GM12878 (cell line): Measurements from ENCODE around the gene RGS6. TPM values are rescaled to one million over a fixed set of nuclear protein-coding genes. Genes with fewer than 3 reads are reported as not detected.

Experiments used
- CUX1 ChIP-seq: IDR thresholded peaks from 2 replicates; pipeline ENCODE4 v1.6.1; 2012; ENCODE audit warnings: improper control_type of control experiment, low read depth, low read length; ENCODE audit not compliant: insufficient replicate concordance
- HSF1 ChIP-seq: fragments of 150-350 bp; IDR thresholded peaks from 2 replicates; pipeline ENCODE4 v1.6.1; 2014; ENCODE audit warnings: mild to moderate bottlenecking, low read depth, low read length
- KAT2A ChIP-seq: conservative IDR thresholded peaks from 2 replicates; pipeline ENCODE4 v1.6.1; 2011; ENCODE audit warnings: low read depth, low read length; ENCODE audit not compliant: control insufficient read depth
- MTA2 ChIP-seq: fragments of 450-650 bp; IDR thresholded peaks from 2 replicates; pipeline ENCODE4 v1.6.1; 2016; ENCODE audit warnings: low read depth, mild to moderate bottlenecking, moderate library complexity
- NRF1 ChIP-seq: conservative IDR thresholded peaks from 2 replicates; pipeline ENCODE4 v1.6.1; 2011; ENCODE audit warnings: mild to moderate bottlenecking, low read depth, low read length, improper control_type of control experiment
- PML ChIP-seq: IDR thresholded peaks from 2 replicates; pipeline ENCODE4 v1.6.1; 2012; ENCODE audit warnings: low read length, inconsistent platforms
- POLR2A ChIP-seq: IDR thresholded peaks from 2 replicates; pipeline ENCODE4 v1.6.1; 2011; ENCODE audit warnings: low read depth, mild to moderate bottlenecking, low read length
- PRDM15 ChIP-seq: fragments of 450-650 bp; formaldehyde crosslinking; IDR thresholded peaks from 2 replicates; pipeline ENCODE4 v1.4.0; 2020; ENCODE audit warnings: mild to moderate bottlenecking, moderate library complexity
- RB1 ChIP-seq: fragments of 450-650 bp; formaldehyde crosslinking; IDR thresholded peaks from 2 replicates; pipeline ENCODE4 v1.6.1; 2017; ENCODE audit warnings: mild to moderate bottlenecking, borderline replicate concordance
- REST ChIP-seq: IDR thresholded peaks from 2 replicates; pipeline ENCODE4 v1.6.1; 2012; ENCODE audit warnings: mild to moderate bottlenecking, low read depth, low read length
- ZNF592 ChIP-seq: fragments of 450-650 bp; IDR thresholded peaks from 2 replicates; pipeline ENCODE4 v1.6.1; 2017; ENCODE audit warnings: mild to moderate bottlenecking, moderate library complexity
- polyA plus RNA-seq, 11 experiments: library from polyadenylated mRNA; depleted of rRNA in 4 of 11; unstranded in 6 of 11; stranded (reverse) in 5 of 11; fragments of >200 nt; fragmentation: Nextera tagmentation in 4 of 11; fragmentation: Illumina TruSeq in 1 of 11; extraction: Ambion mirVana in 4 of 11; extraction: Trizol in 1 of 11; gene quantifications; 1 replicate in 1 of 11; 2 replicates in 10 of 11; pipeline versions ENCODE4 v1.2.1 to v1.2.3, GENCODE V29; 2011 to 2016; ENCODE audit warnings: inconsistent platforms in 2 of 11, missing spikeins in 2 of 11, low read depth in 1 of 11
- total RNA-seq, 4 experiments: library from RNA; depleted of rRNA in 3 of 4; stranded (reverse); fragments of >200 nt in 3 of 4; fragmentation: Illumina TruSeq in 1 of 4; extraction: Trizol in 1 of 4; gene quantifications; 2 replicates each; pipeline versions ENCODE4 v1.2.1 to v1.2.3, GENCODE V29; 2013 to 2021

The RGS6 gene
- total and polyA plus RNA-seq, 10 of the 15 experiments (the other 5 are each of a cell fraction or from before 2014, with no cell fraction given): 3.9 to 18.1 (median 12.4) TPM

GRCh38 chr14:72049462-72049861 lies 117.2 kb downstream of the RGS6 start (continued):
- no peak for TF ChIP-seq PRDM15 (CRISPR knock-in tag)
- TF ChIP-seq ZNF592: no peak
- TF ChIP-seq MTA2: peak; percentile 88
- no peak for TF ChIP-seq POLR2A
- TF ChIP-seq REST: no peak
- TF ChIP-seq CUX1: no peak
- TF ChIP-seq HSF1: no peak
- no peak for TF ChIP-seq KAT2A
- no peak for TF ChIP-seq PML
- no peak for TF ChIP-seq NRF1
- no peak for TF ChIP-seq RB1
